DND-41 (cell line): ENCODE results near the gene CIBAR2.

Source experiments
- EZH2 ChIP-seq: IDR thresholded peaks from 3 replicates; pipeline ENCODE4 v1.6.1; 2012; ENCODE audit warnings: borderline replicate concordance, low read depth, mild to moderate bottlenecking, moderate library complexity, low read length, inconsistent platforms; ENCODE audit not compliant: severe bottlenecking
- TF ChIP-seq, protein P1 (sequence below): IDR thresholded peaks from 2 replicates; pipeline ENCODE4 v1.5.1; 2012; ENCODE audit warnings: borderline replicate concordance, low read length, moderate library complexity, mild to moderate bottlenecking; ENCODE audit not compliant: poor library complexity, severe bottlenecking; ENCODE audit errors: extremely low read depth

DNA sequence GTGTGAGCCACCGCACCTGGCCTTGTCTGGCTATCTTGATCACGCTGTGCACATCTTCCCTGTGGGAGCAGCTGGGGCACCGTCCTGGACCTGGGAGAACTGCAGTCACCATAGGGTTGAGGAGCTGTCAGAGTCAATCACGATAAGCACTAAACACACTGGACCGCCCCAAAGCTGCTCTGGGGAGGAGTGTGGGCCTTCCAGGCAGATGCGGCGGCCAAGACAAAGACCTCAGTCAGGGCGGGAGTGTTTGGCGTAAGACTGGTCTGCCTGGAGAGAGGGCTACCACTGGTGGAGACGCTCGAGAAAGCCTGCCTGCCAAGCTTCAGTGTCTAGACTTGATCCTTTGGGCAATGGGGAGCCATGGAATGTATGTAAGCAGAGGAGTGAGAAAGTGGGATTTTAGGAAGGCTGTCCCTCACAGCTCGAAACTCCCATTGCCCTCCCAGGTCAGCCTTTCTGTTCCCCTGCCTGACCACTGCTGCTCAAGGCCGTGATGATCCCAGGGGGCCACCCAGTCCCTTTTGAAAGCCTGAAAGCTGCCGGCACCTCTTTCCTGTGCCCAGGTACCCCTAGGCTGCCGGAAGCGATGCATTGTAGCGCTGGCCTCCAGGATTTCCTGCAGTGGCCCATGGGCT is 29.3 kb upstream of the CIBAR2 start:
- TF ChIP-seq, protein P1, sequence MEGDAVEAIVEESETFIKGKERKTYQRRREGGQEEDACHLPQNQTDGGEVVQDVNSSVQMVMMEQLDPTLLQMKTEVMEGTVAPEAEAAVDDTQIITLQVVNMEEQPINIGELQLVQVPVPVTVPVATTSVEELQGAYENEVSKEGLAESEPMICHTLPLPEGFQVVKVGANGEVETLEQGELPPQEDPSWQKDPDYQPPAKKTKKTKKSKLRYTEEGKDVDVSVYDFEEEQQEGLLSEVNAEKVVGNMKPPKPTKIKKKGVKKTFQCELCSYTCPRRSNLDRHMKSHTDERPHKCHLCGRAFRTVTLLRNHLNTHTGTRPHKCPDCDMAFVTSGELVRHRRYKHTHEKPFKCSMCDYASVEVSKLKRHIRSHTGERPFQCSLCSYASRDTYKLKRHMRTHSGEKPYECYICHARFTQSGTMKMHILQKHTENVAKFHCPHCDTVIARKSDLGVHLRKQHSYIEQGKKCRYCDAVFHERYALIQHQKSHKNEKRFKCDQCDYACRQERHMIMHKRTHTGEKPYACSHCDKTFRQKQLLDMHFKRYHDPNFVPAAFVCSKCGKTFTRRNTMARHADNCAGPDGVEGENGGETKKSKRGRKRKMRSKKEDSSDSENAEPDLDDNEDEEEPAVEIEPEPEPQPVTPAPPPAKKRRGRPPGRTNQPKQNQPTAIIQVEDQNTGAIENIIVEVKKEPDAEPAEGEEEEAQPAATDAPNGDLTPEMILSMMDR: no peak
- TF ChIP-seq EZH2: no peak
